A549 (cell line): ENCODE data around the gene SMO.

Source experiments
- CBX2 ChIP-seq: fragments of 200-600 bp; sonication (generic); IDR thresholded peaks from 2 replicates; pipeline ENCODE4 v1.6.1; 2016; ENCODE audit warnings: low read depth, mild to moderate bottlenecking, borderline replicate concordance
- CEBPB ChIP-seq, 2 experiments: fragments of >200 bp in 1 of 2; sonication (Bioruptor Twin) in 1 of 2; formaldehyde crosslinking in 1 of 2; IDR thresholded peaks; 2 replicates each; pipeline ENCODE4 v1.6.1; 2012 to 2016
- CHD2 ChIP-seq: fragments of 150-350 bp; IDR thresholded peaks from 2 replicates; pipeline ENCODE4 v1.6.1; 2014; ENCODE audit warnings: low read length; ENCODE audit not compliant: partially characterized antibody
- MAX ChIP-seq: IDR thresholded peaks from 2 replicates; pipeline ENCODE4 v1.6.1; 2012
- MAZ ChIP-seq: fragments of 150-350 bp; IDR thresholded peaks from 2 replicates; pipeline ENCODE4 v1.6.1; 2014; ENCODE audit warnings: antibody characterized with exemption, low read depth, low read length, borderline replicate concordance
- POLR2A ChIP-seq: IDR thresholded peaks from 2 replicates; pipeline ENCODE4 v1.6.1; 2012; ENCODE audit warnings: mild to moderate bottlenecking, low read length
- REST ChIP-seq: fragments of 200-600 bp; sonication (generic); IDR thresholded peaks from 2 replicates; pipeline ENCODE4 v1.6.1; 2016; ENCODE audit warnings: antibody characterized with exemption, mild to moderate bottlenecking, moderate library complexity
- ZFP36 ChIP-seq: fragments of 450-650 bp; IDR thresholded peaks from 2 replicates; pipeline ENCODE4 v1.6.1; 2014; ENCODE audit warnings: borderline replicate concordance; ENCODE audit not compliant: partially characterized antibody
- TF ChIP-seq, protein P1 (sequence below): fragments of >200 bp; sonication (Bioruptor Twin); formaldehyde crosslinking; IDR thresholded peaks from 3 replicates; pipeline ENCODE4 v1.5.1; 2016

DNA sequence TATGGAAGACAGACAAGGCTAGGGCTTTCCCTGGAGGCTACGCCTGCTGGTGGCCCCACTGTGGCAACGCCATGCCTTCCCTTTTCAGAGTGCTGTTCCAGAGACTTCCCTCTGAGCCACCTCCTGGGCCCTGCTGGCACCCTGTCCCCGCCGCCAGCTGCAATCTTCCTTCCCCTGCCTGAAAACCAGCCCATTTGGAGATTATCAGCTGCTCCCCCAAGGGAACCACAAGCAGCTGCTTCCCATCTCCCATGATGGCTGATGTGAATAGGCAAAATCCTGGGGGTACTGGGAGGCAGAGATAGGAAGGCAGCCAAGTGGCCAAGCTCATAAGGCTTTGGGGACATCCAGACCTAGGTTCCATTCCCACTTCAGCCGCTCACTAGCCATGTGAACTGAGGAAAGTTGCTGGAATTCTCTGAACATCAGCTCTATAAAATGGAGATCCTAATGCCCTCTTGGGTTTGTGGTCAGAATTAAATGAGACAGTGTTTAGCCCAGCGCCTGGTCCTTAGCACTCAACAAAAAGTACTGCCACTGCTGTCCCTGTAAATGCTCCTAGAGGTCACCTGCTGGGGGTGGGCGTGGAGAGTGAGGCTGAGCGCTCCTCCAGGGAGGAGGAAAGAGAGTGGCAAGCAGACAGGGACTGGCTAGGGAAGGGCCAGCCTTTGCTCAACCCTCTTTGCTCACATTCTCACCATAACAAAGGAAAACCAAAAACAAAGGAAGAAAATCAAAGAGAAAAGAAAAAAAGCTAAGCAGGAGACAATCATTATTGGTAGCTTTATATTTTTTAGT lies 38.0 kb upstream of the SMO start:
- TF ChIP-seq, protein P1, sequence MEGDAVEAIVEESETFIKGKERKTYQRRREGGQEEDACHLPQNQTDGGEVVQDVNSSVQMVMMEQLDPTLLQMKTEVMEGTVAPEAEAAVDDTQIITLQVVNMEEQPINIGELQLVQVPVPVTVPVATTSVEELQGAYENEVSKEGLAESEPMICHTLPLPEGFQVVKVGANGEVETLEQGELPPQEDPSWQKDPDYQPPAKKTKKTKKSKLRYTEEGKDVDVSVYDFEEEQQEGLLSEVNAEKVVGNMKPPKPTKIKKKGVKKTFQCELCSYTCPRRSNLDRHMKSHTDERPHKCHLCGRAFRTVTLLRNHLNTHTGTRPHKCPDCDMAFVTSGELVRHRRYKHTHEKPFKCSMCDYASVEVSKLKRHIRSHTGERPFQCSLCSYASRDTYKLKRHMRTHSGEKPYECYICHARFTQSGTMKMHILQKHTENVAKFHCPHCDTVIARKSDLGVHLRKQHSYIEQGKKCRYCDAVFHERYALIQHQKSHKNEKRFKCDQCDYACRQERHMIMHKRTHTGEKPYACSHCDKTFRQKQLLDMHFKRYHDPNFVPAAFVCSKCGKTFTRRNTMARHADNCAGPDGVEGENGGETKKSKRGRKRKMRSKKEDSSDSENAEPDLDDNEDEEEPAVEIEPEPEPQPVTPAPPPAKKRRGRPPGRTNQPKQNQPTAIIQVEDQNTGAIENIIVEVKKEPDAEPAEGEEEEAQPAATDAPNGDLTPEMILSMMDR, result no peak
- TF ChIP-seq POLR2A (no peak), MAZ (no peak), CEBPB (IDR thresholded peaks at IDR 0.05) (no peak), ZFP36 (no peak), CBX2 (no peak), REST (no peak), CHD2 (no peak), MAX (no peak)
